OCI-LY1 (cell line): ENCODE results near the gene PCDHGA9.

Experiments
- EZH2 ChIP-seq: fragments of 200-600 bp; sonication (generic), shearing (Covaris generic); IDR thresholded peaks from 2 replicates; pipeline ENCODE4 v1.8.0; 2017; ENCODE audit warnings: borderline replicate concordance, mixed run types, mild to moderate bottlenecking, antibody characterized with exemption, low read length, moderate library complexity, mixed read lengths
- TF ChIP-seq, protein P1 (sequence below): fragments of 200-600 bp; sonication (generic), shearing (Covaris generic); IDR thresholded peaks from 2 replicates; pipeline ENCODE4 v1.5.1; 2017; ENCODE audit warnings: mild to moderate bottlenecking, antibody characterized with exemption, low read length, moderate library complexity, mixed read lengths

DNA sequence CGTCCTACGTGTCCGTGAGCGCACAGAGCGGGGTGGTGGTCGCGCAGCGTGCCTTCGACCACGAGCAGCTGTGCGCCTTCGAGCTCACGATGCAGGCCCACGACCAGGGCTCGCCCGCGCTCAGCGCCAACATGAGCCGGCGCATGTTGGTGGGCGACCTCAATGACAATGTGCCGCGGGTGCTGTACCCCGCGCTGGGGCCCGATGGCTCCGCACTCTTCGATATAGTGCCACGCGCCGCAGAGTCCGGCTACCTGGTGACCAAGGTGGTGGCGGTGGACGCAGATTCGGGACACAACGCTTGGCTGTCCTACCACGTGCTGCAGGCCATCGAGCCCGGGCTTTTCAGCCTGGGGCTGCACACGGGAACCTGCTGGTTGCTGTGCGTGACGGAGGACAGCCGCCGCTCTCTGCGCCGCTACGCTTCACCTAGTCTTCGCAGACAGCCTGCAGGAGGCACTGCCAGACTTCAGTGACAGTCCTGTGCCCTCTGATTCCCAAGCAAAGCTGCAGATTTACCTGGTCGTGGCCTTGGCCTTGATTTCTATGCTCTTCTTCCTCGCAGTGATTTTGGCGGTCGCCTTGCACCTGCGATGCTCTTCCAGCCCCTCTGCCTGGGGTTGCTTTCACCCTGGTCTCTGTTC lies 25.3 kb downstream of the PCDHGA9 start:
- TF ChIP-seq, protein P1, sequence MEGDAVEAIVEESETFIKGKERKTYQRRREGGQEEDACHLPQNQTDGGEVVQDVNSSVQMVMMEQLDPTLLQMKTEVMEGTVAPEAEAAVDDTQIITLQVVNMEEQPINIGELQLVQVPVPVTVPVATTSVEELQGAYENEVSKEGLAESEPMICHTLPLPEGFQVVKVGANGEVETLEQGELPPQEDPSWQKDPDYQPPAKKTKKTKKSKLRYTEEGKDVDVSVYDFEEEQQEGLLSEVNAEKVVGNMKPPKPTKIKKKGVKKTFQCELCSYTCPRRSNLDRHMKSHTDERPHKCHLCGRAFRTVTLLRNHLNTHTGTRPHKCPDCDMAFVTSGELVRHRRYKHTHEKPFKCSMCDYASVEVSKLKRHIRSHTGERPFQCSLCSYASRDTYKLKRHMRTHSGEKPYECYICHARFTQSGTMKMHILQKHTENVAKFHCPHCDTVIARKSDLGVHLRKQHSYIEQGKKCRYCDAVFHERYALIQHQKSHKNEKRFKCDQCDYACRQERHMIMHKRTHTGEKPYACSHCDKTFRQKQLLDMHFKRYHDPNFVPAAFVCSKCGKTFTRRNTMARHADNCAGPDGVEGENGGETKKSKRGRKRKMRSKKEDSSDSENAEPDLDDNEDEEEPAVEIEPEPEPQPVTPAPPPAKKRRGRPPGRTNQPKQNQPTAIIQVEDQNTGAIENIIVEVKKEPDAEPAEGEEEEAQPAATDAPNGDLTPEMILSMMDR: no peak
- TF ChIP-seq EZH2: no peak
